Fibroblast of upper back skin (primary cell): ENCODE data around the gene TXN.
"Not testable (repeated sequence)": the region's sequence is repeated elsewhere in the genome, so short reads cannot be mapped to it uniquely, and the experiment has no call there.

Source experiments
- DNase-seq: peaks from one replicate; pipeline ENCODE4 v3.0.0-alpha.2; 2013

Gene TXN

DNA sequence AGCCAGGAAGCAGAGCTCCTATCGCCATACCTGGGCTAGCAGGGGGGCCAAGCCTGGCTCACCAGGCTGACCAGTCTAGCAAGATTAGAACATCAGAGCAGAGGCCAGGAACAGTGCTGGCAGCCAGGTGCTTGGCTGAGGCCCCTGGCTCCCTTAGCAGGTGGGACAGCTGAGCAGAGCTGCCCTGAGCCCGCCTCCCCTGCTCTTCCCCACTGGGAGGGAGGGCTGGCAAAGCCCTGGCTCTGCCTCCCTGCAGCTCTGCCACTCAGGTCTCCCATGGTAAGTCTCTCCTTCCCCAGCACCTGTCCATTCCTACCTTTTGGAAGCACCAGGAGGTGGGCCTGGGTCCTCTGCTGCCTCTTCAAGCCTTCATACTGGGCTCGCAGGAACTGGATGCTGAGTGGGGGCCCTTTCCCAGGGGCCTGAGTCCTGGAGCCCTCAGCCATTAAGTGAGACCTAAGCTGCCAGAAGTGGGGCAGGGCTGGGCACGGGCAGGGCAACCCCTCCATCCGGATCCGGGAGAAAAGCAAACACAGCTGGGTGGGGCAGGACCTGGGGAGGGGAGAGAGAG, 49.2 kb downstream of the TXN start:
- no peak for DNase-seq

DNA sequence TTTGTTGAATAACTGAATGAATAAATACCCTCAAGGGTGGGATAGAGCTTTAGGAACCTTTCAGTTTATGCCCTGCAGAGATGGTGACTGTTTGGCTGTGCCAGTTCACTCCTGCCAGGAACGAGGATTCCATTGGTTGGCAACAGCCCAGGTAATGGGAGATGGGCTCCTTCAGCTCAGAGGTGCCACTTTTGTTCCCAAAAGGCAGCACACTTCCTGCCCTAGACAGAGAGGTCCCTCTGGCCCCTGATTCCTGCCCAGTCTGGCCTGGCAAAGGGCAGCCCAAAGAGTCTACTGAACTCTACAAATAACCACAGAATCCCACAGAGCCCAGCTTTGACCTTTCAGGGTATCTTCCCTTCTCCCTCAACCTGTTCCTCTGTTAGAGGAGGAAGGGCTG, 49.9 kb downstream of the TXN start:
- no peak for DNase-seq

DNA sequence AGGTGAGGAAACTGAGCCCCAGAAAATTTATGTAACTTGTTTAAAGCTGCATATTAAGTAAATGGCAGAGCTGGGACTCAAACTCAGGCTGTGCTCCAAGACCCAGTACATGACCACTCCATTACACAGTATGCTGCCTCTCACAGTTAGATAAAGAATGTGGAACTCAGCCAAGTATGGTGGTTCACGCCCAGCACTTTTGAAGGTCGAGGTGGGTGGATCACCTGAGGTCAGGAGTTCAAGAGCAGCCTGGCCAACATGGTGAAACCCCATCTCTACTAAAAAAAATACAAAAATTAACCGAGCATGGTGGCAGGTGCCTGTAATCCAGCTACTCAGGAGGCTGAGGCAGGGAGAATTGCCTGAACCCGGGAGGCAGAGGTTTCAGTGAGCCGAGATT, 50.7 kb downstream of the TXN start:
- DNase-seq: not testable (repeated sequence)

DNA sequence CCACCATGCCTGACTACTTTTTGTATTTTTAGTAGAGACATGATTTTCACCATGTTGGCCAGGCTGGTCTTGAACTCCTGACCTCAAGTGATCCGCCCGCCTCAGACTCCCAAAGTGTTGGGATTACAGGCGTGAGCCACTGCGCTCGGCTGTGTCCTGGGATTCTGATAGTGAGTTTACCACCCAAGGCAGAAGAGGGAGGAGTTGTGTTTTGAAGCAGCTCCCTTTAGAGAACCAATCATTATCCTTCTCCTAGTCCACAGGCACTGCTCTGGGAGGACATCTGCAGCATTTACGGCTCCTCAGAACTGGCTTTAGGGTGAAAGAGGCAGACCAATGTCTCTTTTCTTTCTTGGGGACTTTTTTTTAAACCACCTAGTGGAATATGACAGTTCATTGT, 54.1 kb downstream of the TXN start:
- DNase-seq: no peak

DNA sequence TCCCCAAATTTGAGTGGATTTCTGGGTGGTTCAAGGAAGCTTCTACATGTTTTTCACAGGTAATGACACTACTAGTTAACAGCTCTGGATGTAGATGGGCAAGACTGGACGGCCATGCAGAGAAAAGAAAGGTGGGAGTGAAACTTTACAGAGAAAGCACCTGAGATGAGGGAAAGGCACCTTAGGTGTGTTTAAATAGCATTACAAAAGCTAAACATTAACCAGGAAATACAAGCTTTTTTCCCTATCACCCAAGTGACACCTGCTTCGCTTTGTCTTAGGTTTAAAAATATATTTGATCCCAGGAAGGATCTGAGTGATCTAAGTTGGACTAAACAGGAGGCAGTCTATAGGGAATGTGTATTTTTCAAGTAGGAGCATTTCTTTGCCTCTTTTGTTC, 56.7 kb downstream of the TXN start:
- DNase-seq: no peak

DNA sequence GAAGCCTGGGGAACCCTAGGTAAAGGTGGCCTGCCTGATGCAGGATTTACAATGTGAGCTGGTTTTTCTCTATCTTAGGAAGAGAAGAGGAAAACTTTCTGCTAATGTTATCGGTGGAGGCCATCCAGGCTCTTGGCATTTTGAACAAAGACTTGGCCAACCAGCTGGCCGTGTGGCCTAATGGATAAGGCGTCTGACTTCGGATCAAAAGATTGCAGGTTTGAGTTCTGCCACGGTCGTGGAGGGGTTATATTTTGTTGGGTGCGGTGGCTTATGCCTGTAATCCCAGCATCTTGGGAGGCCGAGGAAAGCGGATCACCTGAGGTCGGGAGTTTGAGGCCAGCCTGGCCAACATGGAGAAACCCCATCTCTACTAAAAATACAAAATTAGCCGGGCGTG, 58.0 kb downstream of the TXN start:
- no peak for DNase-seq

DNA sequence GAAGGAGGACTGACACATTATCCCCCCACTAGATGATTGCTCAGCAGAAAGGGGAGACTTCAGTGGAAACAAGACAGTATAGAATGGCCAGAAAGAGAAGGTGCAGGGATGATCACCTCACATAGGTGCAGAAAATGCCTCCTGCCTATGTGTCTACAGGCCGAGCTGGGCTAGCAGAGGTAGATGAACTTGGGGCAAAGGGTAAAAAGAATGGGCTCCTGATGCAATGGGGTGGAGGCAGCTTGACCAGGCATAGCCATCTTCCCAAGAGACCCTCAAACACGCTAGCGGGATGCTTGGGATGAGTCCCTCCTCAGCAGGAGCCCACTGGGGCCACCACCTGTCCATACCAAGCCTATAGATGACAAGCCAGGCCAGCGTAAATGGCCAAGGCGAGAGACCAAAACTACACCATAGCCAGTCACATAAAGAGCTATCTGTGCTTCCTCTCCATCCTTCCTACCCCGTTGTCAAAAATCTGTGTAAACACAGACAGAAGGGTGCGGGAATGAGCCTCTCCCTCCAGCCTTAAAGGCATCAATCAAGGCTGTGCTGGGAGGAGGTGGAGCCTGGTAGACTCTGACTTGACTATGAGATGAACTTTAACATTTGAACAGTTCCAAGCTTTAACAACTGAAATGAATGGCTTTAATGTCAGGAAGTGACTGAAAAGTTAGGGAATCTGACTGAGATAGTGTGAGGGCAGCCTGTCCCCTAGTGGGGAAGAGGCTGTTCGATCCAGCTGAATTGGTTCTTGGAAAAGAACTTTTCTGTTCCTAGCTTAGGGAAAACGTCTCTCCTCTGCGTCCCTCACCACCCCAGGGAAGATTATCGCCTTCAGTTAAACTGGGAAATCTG, 58.7 kb downstream of the TXN start:
- no peak for DNase-seq

DNA sequence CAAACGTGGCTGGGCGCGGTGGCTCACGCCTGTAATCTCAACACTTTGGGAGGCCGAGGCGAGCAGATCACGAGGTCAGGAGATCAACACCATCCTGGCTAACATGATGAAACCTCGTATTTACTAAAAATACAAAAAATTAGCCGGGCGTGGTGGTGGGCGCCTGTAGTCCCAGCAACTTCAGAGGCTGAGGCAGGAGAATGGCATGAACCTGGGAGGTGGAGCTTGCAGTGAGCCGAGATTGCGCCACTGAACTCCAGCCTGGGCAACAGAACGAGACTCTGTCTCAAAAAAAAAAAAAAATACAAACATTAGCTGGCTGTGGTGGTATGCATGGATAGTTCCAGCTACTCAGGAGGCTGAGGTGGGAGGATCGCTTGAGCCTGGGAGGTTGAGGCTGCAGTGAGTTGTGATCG, 60.2 kb downstream of the TXN start:
- not testable (repeated sequence) for DNase-seq
